ENCODE measurements around the gene OR6B3.

Gene OR6B3

GRCh38 chr2:240053173-240054155 lies at the start of gene OR6B3:
TSS of gene OR6B3 (minus strand) at chr2:240053521.
- no peak for DNase-seq (ENCODE audit: low spot score)
- ATAC-seq (ENCODE audit: low read depth): no peak
- Histone ChIP-seq H3K27ac (ENCODE audit: poor library complexity, severe bottlenecking) (no peak within 1 kb of the TSS), H3K4me3 (ENCODE audit: severe bottlenecking) (no peak within 1 kb of the TSS), H3K27me3 (ENCODE audit: insufficient read depth, poor library complexity, severe bottlenecking) (peaks cover 73% of the 10 kb centered on the region), H3K4me1 (ENCODE audit: insufficient read depth, poor library complexity, severe bottlenecking) (no peaks in the 10 kb centered on the region), H3K9me3 (ENCODE audit: severe bottlenecking) (no peaks in the 10 kb centered on the region), H3K36me3 (ENCODE audit: low read depth) (no peaks in the 10 kb centered on the region)
- TF ChIP-seq CTCF (IDR thresholded peaks at IDR 0.05; ENCODE audit: poor library complexity, severe bottlenecking): no peak

GRCh38 chr2:240098349-240098748 lies 45.0 kb upstream of the OR6B3 start:
- ATAC-seq (ENCODE audit: low read depth) (no peak), DNase-seq (ENCODE audit: low spot score) (no peak)
- Histone ChIP-seq H3K36me3 (ENCODE audit: low read depth) (no peaks in the 10 kb centered on the region), H3K27me3 (ENCODE audit: insufficient read depth, poor library complexity, severe bottlenecking) (peaks cover 96% of the 10 kb centered on the region), H3K9me3 (ENCODE audit: severe bottlenecking) (peaks cover 2% of the 10 kb centered on the region), H3K27ac (ENCODE audit: poor library complexity, severe bottlenecking) (no peak overlapping the region), H3K4me3 (ENCODE audit: severe bottlenecking) (no peak overlapping the region), H3K4me1 (ENCODE audit: insufficient read depth, poor library complexity, severe bottlenecking) (no peaks in the 10 kb centered on the region)
- no peak for TF ChIP-seq CTCF (IDR thresholded peaks at IDR 0.05; ENCODE audit: poor library complexity, severe bottlenecking)

- H3K9me3 ChIP-seq (ENCODE audit: severe bottlenecking): peaks cover 2% of the 10 kb centered on the region
- H3K27me3 ChIP-seq (ENCODE audit: insufficient read depth, poor library complexity, severe bottlenecking): peaks cover 80% of the 10 kb centered on the region
- TF ChIP-seq CTCF (IDR thresholded peaks at IDR 0.05; ENCODE audit: poor library complexity, severe bottlenecking): no peak
- ATAC-seq (ENCODE audit: low read depth) (no peak), DNase-seq (ENCODE audit: low spot score) (no peak)
- H3K4me1 ChIP-seq (ENCODE audit: insufficient read depth, poor library complexity, severe bottlenecking): no peaks in the 10 kb centered on the region
- H3K36me3 ChIP-seq (ENCODE audit: low read depth): no peaks in the 10 kb centered on the region
- no peak overlapping the region for H3K4me3 ChIP-seq (ENCODE audit: severe bottlenecking)
- H3K27ac ChIP-seq (ENCODE audit: poor library complexity, severe bottlenecking): no peak overlapping the region
Measured at GRCh38 chr2:240095556-240096523, 42.5 kb upstream of the OR6B3 start.

GRCh38 chr2:240089306-240089705 lies 36.0 kb upstream of the OR6B3 start:
- Histone ChIP-seq H3K4me3 (ENCODE audit: severe bottlenecking) (no peak overlapping the region), H3K9me3 (ENCODE audit: severe bottlenecking) (peaks cover 3% of the 10 kb centered on the region), H3K4me1 (ENCODE audit: insufficient read depth, poor library complexity, severe bottlenecking) (no peaks in the 10 kb centered on the region), H3K27me3 (ENCODE audit: insufficient read depth, poor library complexity, severe bottlenecking) (peaks cover 24% of the 10 kb centered on the region), H3K36me3 (ENCODE audit: low read depth) (no peaks in the 10 kb centered on the region), H3K27ac (ENCODE audit: poor library complexity, severe bottlenecking) (no peak overlapping the region)
- TF ChIP-seq CTCF (IDR thresholded peaks at IDR 0.05; ENCODE audit: poor library complexity, severe bottlenecking): no peak
- DNase-seq (ENCODE audit: low spot score): no peak
- no peak for ATAC-seq (ENCODE audit: low read depth)
